Left ventricle myocardium inferior (tissue), 1 donor: Measurements from ENCODE around the gene GTF2IRD1. TPM values are rescaled to one million over a fixed set of nuclear protein-coding genes. Genes with fewer than 3 reads are reported as not detected.

Experiments
- DNase-seq: peaks from one replicate; pipeline ENCODE4 v3.0.0-alpha.2; 2020
- H3K27ac ChIP-seq: fragments of 200-600 bp; replicated peaks from 2 replicates; pipeline ENCODE4 v1.8.0; 2021
- H3K27me3 ChIP-seq: fragments of 200-600 bp; 2 replicates; pipeline ENCODE4 v1.8.0; 2021; ENCODE audit warnings: low read depth
- H3K36me3 ChIP-seq: fragments of 200-600 bp; 2 replicates; pipeline ENCODE4 v1.8.0; 2021
- H3K4me1 ChIP-seq: fragments of 200-600 bp; 2 replicates; pipeline ENCODE4 v1.8.0; 2021
- H3K4me3 ChIP-seq: fragments of 200-600 bp; 2 replicates; pipeline ENCODE4 v1.8.0; 2021; ENCODE audit warnings: mild to moderate bottlenecking, moderate library complexity
- H3K9me3 ChIP-seq: fragments of 200-600 bp; replicated peaks from 2 replicates; pipeline ENCODE4 v1.8.0; 2021
- CTCF ChIP-seq: fragments of 200-600 bp; IDR thresholded peaks from 2 replicates; pipeline ENCODE4 v1.8.0; 2021; ENCODE audit warnings: antibody characterized with exemption, mild to moderate bottlenecking, borderline replicate concordance
- intact Hi-C: fragments of 100-400 bp; cut with micrococcal nuclease; formaldehyde crosslinking; loops from one replicate; pipeline ENCODE4 v1.11.0; 2022
- total RNA-seq: library from RNA; stranded (reverse); fragmentation: NEBNext Ultra II Directional; extraction: Animal tissue kit (Norgen Biotek cat#: 25700); gene quantifications from one replicate; pipeline ENCODE4 v1.2.1, GENCODE V29; 2021
- donor health status: DM: no; HTN: yes; CAD: no; lungs with severe emphysema.

Gene GTF2IRD1
- total RNA-seq, 1 donor from 2014 or later = 15.8 TPM

GRCh38 chr7:74584160-74584954 lies 130.7 kb downstream of the GTF2IRD1 start:
- no peak overlapping the region for H3K27ac ChIP-seq
- H3K4me3 ChIP-seq = no peak overlapping the region
- intact Hi-C loops = no loop called here
- TF ChIP-seq CTCF = no peak
- H3K27me3 ChIP-seq = no peaks in the 10 kb centered on the region
- no peaks in the 10 kb centered on the region for H3K9me3 ChIP-seq
- H3K36me3 ChIP-seq = no peaks in the 10 kb centered on the region
- peaks cover 38% of the 10 kb centered on the region for H3K4me1 ChIP-seq
- no peak for DNase-seq

DNA sequence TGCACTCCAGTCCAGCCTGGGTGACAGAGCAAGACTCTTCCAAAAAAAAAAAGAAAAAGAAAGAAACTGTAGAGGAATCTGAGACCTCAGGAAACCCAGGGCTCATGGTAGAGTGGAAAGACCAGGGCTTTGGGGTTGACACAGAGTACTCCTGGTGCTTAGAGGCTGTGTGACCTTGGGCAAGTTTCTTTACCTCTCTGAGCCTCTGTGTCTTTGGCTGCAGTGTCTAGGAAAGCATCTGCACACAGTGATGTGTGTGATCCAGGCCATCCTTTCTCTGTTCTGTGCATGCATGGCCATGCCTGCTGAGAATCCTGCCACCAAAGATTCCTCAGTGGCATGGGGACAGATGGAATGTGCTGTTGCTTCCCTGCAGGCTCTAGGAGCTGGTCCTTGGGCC lies 132.1 kb downstream of the GTF2IRD1 start:
- TF ChIP-seq CTCF = no peak
- H3K27ac ChIP-seq = no peak overlapping the region
- intact Hi-C loops = no loop called here
- H3K36me3 ChIP-seq = peaks cover 13% of the 10 kb centered on the region
- peaks cover 28% of the 10 kb centered on the region for H3K4me1 ChIP-seq
- H3K27me3 ChIP-seq = no peaks in the 10 kb centered on the region
- H3K9me3 ChIP-seq = no peaks in the 10 kb centered on the region
- H3K4me3 ChIP-seq = no peak overlapping the region
- DNase-seq = no peak

GRCh38 chr7:74586258-74587175 lies 132.8 kb downstream of the GTF2IRD1 start:
- Histone ChIP-seq H3K9me3 (no peaks in the 10 kb centered on the region), H3K4me3 (no peak overlapping the region), H3K27ac (peak overlapping the region; percentile 67), H3K27me3 (no peaks in the 10 kb centered on the region), H3K36me3 (peaks cover 20% of the 10 kb centered on the region), H3K4me1 (peaks cover 28% of the 10 kb centered on the region)
- no peak for DNase-seq
- no peak for TF ChIP-seq CTCF
- intact Hi-C loops = no loop called here

DNA sequence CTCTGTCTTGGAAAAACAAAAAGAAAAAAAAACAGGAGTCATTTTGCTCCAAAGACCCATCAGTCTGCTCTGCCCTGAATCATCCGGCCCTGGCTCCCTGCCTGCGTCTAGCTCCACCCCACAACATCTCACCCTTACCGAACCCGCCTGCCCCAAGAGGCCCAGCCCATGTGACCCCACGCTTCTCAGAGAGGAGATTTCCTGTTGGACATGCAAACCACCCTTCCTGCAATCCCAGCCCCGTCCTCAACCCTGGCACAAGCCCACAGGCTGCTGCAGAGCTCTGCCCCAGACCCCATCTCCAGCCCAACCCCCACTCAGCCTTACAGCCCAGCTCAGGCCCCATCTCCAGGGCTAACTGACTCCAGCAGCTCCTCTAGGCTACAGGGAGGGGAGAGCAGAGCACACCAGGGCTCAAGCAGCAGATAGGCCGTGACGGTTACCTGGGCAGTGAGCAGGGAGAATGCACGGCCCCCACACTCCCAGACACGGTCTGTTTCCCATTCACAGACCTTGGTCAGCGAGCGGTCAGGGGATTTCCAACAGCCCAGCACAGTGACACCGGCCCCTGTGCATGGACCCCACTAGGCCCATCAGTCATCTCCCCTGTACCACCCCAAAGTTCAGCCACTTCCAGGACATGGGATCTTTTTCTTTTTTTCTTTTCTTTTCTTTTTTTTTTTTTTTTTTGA lies 133.9 kb downstream of the GTF2IRD1 start:
- Histone ChIP-seq H3K4me1 (peaks cover 28% of the 10 kb centered on the region), H3K27ac (peak overlapping the region; percentile 67), H3K27me3 (no peaks in the 10 kb centered on the region), H3K36me3 (peaks cover 29% of the 10 kb centered on the region), H3K9me3 (no peaks in the 10 kb centered on the region), H3K4me3 (peak overlapping the region; percentile 13)
- TF ChIP-seq CTCF = no peak
- DNase-seq = peak; percentile 89
- intact Hi-C loops = no loop called here

- TF ChIP-seq CTCF = no peak
- no peak for DNase-seq
- H3K4me3 ChIP-seq = no peak overlapping the region
- peaks cover 20% of the 10 kb centered on the region for H3K4me1 ChIP-seq
- no peaks in the 10 kb centered on the region for H3K9me3 ChIP-seq
- intact Hi-C loops = no loop called here
- H3K27me3 ChIP-seq = no peaks in the 10 kb centered on the region
- peaks cover 52% of the 10 kb centered on the region for H3K36me3 ChIP-seq
- H3K27ac ChIP-seq = no peak overlapping the region
Observed at GRCh38 chr7:74590813-74591212, 137.1 kb downstream of the GTF2IRD1 start.
